HepG2 (cell line): Measurements from ENCODE around the gene TXLNA. TPM values are rescaled to one million over a fixed set of nuclear protein-coding genes. Genes with fewer than 3 reads are reported as not detected.

ENCODE experiments used
- CBX1 ChIP-seq: IDR thresholded peaks from one replicate; pipeline ENCODE4 v1.6.1; 2016; ENCODE audit warnings: antibody characterized with exemption, low read depth
- CHCHD3 ChIP-seq: sonication (generic); formaldehyde crosslinking; IDR thresholded peaks from 2 replicates; pipeline ENCODE4 v1.8.0; 2022; ENCODE audit warnings: mild to moderate bottlenecking, missing genetic modification reagents, moderate library complexity
- FOXM1 ChIP-seq: sonication (generic); formaldehyde crosslinking; IDR thresholded peaks from 2 replicates; pipeline ENCODE4 v1.5.0; 2020; ENCODE audit warnings: missing genetic modification reagents
- KDM4B ChIP-seq: sonication (generic); formaldehyde crosslinking; IDR thresholded peaks from 2 replicates; pipeline ENCODE4 v1.4.0; 2020; ENCODE audit warnings: missing genetic modification reagents
- RFX3 ChIP-seq: IDR thresholded peaks from 2 replicates; pipeline ENCODE4 v1.6.1; 2016; ENCODE audit warnings: missing biosample characterization, missing genetic modification reagents
- SP4 ChIP-seq: sonication (generic); formaldehyde crosslinking; IDR thresholded peaks from 2 replicates; pipeline ENCODE4 v1.8.1; 2023; ENCODE audit warnings: mild to moderate bottlenecking, missing genetic modification reagents
- SRSF9 ChIP-seq: fragments of 200-400 bp; formaldehyde crosslinking; IDR thresholded peaks from 2 replicates; pipeline ENCODE4 v1.6.1; 2018; ENCODE audit warnings: borderline replicate concordance, mild to moderate bottlenecking, low read depth, low read length; ENCODE audit not compliant: insufficient read depth, poor library complexity, severe bottlenecking
- TCF7 ChIP-seq: sonication (generic); IDR thresholded peaks from 2 replicates; pipeline ENCODE4 v1.6.1; 2016; ENCODE audit warnings: antibody characterized with exemption, low read depth
- ZNF101 ChIP-seq: sonication (generic); formaldehyde crosslinking; IDR thresholded peaks from 2 replicates; pipeline ENCODE4 v1.4.0; 2020; ENCODE audit warnings: mild to moderate bottlenecking, low read depth, missing genetic modification reagents, borderline replicate concordance
- ZNF383 ChIP-seq: sonication (generic); formaldehyde crosslinking; IDR thresholded peaks from 2 replicates; pipeline ENCODE4 v1.4.0; 2020; ENCODE audit warnings: missing genetic modification reagents, mild to moderate bottlenecking, borderline replicate concordance
- ZNF501 ChIP-seq: sonication (generic); formaldehyde crosslinking; IDR thresholded peaks from 2 replicates; pipeline ENCODE4 v1.5.1; 2020; ENCODE audit warnings: mild to moderate bottlenecking, moderate library complexity, missing genetic modification reagents
- ZNF678 ChIP-seq: sonication (generic); formaldehyde crosslinking; IDR thresholded peaks from 2 replicates; pipeline ENCODE4 v1.4.0; 2020; ENCODE audit warnings: mild to moderate bottlenecking, missing genetic modification reagents
- ZNF7 ChIP-seq: IDR thresholded peaks from 2 replicates; pipeline ENCODE4 v1.6.1; 2016; ENCODE audit warnings: missing biosample characterization, missing genetic modification reagents
- polyA plus RNA-seq, 8 experiments: library from polyadenylated mRNA; depleted of rRNA in 3 of 8; stranded (reverse) in 7 of 8; unstranded in 1 of 8; fragments of >200 nt; fragmentation: Illumina TruSeq in 4 of 8; extraction: Trizol in 4 of 8; gene quantifications; 2 replicates each; pipeline versions ENCODE4 v1.2.1 to v1.2.3, GENCODE V29; 2011 to 2016; ENCODE audit warnings: low read depth in 4 of 8, missing spikeins in 1 of 8, mixed read lengths in 1 of 8; ENCODE audit not compliant: insufficient read depth in 1 of 8
- total RNA-seq, 5 experiments: library from RNA; depleted of rRNA; stranded (reverse); fragments of >200 nt; fragmentation: Illumina TruSeq; extraction: Trizol; gene quantifications; 2 replicates each; pipeline ENCODE4 v1.2.3, GENCODE V29; 2016; ENCODE audit warnings: low read depth in 1 of 5
- TF ChIP-seq, protein P1 (sequence below): sonication (generic); formaldehyde crosslinking; IDR thresholded peaks from 2 replicates; pipeline ENCODE4 v1.5.1; 2020; ENCODE audit warnings: mild to moderate bottlenecking, missing genetic modification reagents, borderline replicate concordance
- TF ChIP-seq, protein P2 (sequence below): sonication (generic); formaldehyde crosslinking; IDR thresholded peaks from 2 replicates; pipeline ENCODE4 v1.4.0; 2020; ENCODE audit warnings: mild to moderate bottlenecking, low read depth, missing genetic modification reagents
- TF ChIP-seq, protein P3 (sequence below): sonication (generic); formaldehyde crosslinking; IDR thresholded peaks from 2 replicates; pipeline ENCODE4 v1.8.0; 2022; ENCODE audit warnings: missing genetic modification reagents, mild to moderate bottlenecking, inconsistent platforms, borderline replicate concordance
- TF ChIP-seq, protein P4 (sequence below): sonication (generic); formaldehyde crosslinking; IDR thresholded peaks from 2 replicates; pipeline ENCODE4 v1.9.0; 2021; ENCODE audit warnings: missing genetic modification reagents, borderline replicate concordance
- TF ChIP-seq, protein P5 (sequence below): IDR thresholded peaks from 2 replicates; pipeline ENCODE4 v1.6.1; 2016

The TXLNA gene
- total and polyA plus RNA-seq, 2 of the 13 experiments (the other 11 are each of a cell fraction or from before 2014, with no cell fraction given) = 29.6 to 67.8 TPM

DNA sequence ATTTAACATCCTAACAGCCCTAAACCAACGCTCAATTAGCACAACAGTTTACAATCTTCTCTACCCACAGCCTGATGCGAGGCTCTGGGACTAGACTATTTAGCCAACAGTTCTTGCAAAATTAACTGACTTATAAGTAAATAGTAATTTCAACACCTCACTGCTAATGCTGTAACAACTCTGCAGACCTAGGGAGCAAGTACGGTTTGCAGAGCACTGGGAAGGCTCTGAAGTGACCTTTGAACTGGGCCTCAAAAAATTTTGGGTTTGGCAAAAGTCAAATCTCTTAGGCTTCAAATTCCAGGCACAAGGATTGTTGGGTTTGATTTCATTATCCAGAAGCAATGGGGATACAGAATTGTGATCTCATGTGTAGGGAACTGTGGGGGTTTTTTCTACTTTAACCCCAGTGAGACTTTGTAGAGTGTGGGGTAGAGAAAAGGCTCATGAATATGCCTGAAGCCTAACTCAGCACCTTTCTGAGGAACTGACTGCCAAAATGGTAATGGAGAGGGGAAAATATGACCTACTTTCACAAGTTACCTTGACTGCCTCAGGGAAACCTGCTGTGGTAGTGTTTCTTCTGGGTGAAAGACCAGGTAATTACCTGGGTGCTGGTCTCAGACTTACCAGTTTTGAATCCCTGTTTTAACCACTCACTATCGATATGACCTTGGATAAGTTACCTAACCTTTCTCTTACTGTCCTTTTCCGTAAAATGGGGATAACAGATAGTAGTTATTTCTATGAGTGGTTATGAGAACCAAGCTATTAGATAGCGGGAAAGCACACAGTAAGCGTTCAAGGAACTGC lies 889 bp upstream of the TXLNA start (continued):
- TF ChIP-seq, protein P1, sequence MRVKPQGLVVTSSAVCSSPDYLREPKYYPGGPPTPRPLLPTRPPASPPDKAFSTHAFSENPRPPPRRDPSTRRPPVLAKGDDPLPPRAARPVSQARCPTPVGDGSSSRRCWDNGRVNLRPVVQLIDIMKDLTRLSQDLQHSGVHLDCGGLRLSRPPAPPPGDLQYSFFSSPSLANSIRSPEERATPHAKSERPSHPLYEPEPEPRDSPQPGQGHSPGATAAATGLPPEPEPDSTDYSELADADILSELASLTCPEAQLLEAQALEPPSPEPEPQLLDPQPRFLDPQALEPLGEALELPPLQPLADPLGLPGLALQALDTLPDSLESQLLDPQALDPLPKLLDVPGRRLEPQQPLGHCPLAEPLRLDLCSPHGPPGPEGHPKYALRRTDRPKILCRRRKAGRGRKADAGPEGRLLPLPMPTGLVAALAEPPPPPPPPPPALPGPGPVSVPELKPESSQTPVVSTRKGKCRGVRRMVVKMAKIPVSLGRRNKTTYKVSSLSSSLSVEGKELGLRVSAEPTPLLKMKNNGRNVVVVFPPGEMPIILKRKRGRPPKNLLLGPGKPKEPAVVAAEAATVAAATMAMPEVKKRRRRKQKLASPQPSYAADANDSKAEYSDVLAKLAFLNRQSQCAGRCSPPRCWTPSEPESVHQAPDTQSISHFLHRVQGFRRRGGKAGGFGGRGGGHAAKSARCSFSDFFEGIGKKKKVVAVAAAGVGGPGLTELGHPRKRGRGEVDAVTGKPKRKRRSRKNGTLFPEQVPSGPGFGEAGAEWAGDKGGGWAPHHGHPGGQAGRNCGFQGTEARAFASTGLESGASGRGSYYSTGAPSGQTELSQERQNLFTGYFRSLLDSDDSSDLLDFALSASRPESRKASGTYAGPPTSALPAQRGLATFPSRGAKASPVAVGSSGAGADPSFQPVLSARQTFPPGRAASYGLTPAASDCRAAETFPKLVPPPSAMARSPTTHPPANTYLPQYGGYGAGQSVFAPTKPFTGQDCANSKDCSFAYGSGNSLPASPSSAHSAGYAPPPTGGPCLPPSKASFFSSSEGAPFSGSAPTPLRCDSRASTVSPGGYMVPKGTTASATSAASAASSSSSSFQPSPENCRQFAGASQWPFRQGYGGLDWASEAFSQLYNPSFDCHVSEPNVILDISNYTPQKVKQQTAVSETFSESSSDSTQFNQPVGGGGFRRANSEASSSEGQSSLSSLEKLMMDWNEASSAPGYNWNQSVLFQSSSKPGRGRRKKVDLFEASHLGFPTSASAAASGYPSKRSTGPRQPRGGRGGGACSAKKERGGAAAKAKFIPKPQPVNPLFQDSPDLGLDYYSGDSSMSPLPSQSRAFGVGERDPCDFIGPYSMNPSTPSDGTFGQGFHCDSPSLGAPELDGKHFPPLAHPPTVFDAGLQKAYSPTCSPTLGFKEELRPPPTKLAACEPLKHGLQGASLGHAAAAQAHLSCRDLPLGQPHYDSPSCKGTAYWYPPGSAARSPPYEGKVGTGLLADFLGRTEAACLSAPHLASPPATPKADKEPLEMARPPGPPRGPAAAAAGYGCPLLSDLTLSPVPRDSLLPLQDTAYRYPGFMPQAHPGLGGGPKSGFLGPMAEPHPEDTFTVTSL = peak; percentile 11; the same call in 1 of the 2 replicates
- TF ChIP-seq SRSF9 (no peak), ZNF678 (CRISPR knock-in tag) (no peak), CHCHD3 (CRISPR knock-in tag) (no peak), FOXM1 (CRISPR knock-in tag) (no peak), ZNF383 (CRISPR knock-in tag) (no peak), ZNF501 (CRISPR knock-in tag) (no peak), CBX1 (no peak), TCF7 (no peak), ZNF101 (CRISPR knock-in tag) (no peak), RFX3 (CRISPR knock-in tag) (no peak), ZNF7 (CRISPR knock-in tag) (no peak), SP4 (CRISPR knock-in tag) (no peak), KDM4B (CRISPR knock-in tag) (no peak)
- TF ChIP-seq, protein P2, sequence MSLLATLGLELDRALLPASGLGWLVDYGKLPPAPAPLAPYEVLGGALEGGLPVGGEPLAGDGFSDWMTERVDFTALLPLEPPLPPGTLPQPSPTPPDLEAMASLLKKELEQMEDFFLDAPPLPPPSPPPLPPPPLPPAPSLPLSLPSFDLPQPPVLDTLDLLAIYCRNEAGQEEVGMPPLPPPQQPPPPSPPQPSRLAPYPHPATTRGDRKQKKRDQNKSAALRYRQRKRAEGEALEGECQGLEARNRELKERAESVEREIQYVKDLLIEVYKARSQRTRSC = 0 out of 2 replicates have a peak, but pooled peaks have one; percentile 9
- TF ChIP-seq, protein P3, sequence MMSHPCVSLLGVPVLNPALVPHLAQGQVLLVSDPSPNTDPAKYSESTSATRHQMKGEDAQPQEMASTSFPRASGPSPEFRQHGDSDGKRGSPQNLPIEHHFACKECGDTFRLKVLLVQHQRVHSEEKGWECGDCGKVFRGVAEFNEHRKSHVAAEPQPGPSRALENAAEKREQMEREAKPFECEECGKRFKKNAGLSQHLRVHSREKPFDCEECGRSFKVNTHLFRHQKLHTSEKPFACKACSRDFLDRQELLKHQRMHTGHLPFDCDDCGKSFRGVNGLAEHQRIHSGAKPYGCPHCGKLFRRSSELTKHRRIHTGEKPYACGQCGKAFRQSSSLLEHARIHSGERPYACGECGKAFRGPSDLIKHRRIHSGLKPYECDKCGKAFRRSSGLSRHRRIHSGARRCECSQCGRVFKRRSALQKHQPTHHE (CRISPR knock-in tag) = 0 out of 2 replicates have a peak, but pooled peaks have one; percentile 60
- TF ChIP-seq, protein P4, sequence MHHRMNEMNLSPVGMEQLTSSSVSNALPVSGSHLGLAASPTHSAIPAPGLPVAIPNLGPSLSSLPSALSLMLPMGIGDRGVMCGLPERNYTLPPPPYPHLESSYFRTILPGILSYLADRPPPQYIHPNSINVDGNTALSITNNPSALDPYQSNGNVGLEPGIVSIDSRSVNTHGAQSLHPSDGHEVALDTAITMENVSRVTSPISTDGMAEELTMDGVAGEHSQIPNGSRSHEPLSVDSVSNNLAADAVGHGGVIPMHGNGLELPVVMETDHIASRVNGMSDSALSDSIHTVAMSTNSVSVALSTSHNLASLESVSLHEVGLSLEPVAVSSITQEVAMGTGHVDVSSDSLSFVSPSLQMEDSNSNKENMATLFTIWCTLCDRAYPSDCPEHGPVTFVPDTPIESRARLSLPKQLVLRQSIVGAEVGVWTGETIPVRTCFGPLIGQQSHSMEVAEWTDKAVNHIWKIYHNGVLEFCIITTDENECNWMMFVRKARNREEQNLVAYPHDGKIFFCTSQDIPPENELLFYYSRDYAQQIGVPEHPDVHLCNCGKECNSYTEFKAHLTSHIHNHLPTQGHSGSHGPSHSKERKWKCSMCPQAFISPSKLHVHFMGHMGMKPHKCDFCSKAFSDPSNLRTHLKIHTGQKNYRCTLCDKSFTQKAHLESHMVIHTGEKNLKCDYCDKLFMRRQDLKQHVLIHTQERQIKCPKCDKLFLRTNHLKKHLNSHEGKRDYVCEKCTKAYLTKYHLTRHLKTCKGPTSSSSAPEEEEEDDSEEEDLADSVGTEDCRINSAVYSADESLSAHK (CRISPR knock-in tag) = no peak
- TF ChIP-seq, protein P5, sequence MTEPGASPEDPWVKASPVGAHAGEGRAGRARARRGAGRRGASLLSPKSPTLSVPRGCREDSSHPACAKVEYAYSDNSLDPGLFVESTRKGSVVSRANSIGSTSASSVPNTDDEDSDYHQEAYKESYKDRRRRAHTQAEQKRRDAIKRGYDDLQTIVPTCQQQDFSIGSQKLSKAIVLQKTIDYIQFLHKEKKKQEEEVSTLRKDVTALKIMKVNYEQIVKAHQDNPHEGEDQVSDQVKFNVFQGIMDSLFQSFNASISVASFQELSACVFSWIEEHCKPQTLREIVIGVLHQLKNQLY = no peak
